Lung (tissue), 12 donors: Measurements from ENCODE around the gene CT47A1. TPM values are rescaled to one million over a fixed set of nuclear protein-coding genes. Genes with fewer than 3 reads are reported as not detected.

Experiments used
- ATAC-seq: fragments of 200-7000 bp; cut with Tn5 transposase; one replicate; pipeline ENCODE4 v1.9.1; 2020; ENCODE audit warnings: moderate number of reproducible peaks; ENCODE audit not compliant: insufficient read depth, low FRiP score
- DNase-seq, 3 donors: peaks; one replicate each; pipeline ENCODE4 v3.0.0-alpha.2; 2013 to 2017
- H3K27ac ChIP-seq, 2 donors: one replicate each; pipeline ENCODE4 v1.5.1; 2013; ENCODE audit warnings: mild to moderate bottlenecking in 2 of 2, moderate library complexity in 2 of 2, control low read depth in 1 of 2, inconsistent platforms in 1 of 2, low read depth in 1 of 2, low read length in 1 of 2
- H3K27me3 ChIP-seq, 3 donors: one replicate each; pipeline ENCODE4 v1.5.1; 2013; ENCODE audit warnings: low read length in 2 of 3; ENCODE audit not compliant: control insufficient read depth in 3 of 3, insufficient read depth in 3 of 3
- H3K36me3 ChIP-seq, 4 donors: one replicate each; pipeline ENCODE4 v1.5.1; 2013; ENCODE audit warnings: low read length in 4 of 4, mild to moderate bottlenecking in 1 of 4, moderate library complexity in 1 of 4; ENCODE audit not compliant: control insufficient read depth in 4 of 4, insufficient read depth in 4 of 4
- H3K4me1 ChIP-seq, 5 donors: one replicate each; pipeline ENCODE4 v1.5.1; 2013; ENCODE audit warnings: low read length in 5 of 5, mild to moderate bottlenecking in 2 of 5, moderate library complexity in 1 of 5; ENCODE audit not compliant: control insufficient read depth in 5 of 5, insufficient read depth in 5 of 5
- H3K4me3 ChIP-seq: one replicate; pipeline ENCODE4 v1.5.1; 2013; ENCODE audit warnings: mild to moderate bottlenecking, control low read depth, moderate library complexity
- H3K9ac ChIP-seq, 2 donors: one replicate each; pipeline ENCODE4 v1.5.1; 2013; ENCODE audit warnings: low read length in 2 of 2, control low read depth in 1 of 2; ENCODE audit not compliant: insufficient read depth in 1 of 2
- H3K9me3 ChIP-seq, 4 donors: one replicate each; pipeline ENCODE4 v1.5.1; 2013; ENCODE audit warnings: low read length in 3 of 4, mild to moderate bottlenecking in 1 of 4, moderate library complexity in 1 of 4; ENCODE audit not compliant: control insufficient read depth in 4 of 4, insufficient read depth in 3 of 4
- CTCF ChIP-seq: IDR thresholded peaks from 2 replicates; pipeline ENCODE4 v1.5.1; 2012; ENCODE audit warnings: mild to moderate bottlenecking; ENCODE audit errors: control extremely low read depth, extremely low read depth
- WGBS, 2 donors: extraction: QIAGEN DNeasy Blood & Tissue Kit; methylation state at CpG; one replicate each; pipeline ENCODE4 v1.1.7; 2013; 5-methylcytosine and 5-hydroxymethylcytosine counted together
- polyA plus RNA-seq, 2 donors: library from polyadenylated mRNA; stranded (reverse); fragments of 200-250 nt; gene quantifications; one replicate each; pipeline ENCODE4 v1.2.1, GENCODE V29; 2013
- total RNA-seq, 2 donors: library from RNA; depleted of rRNA in 1 of 2; stranded (reverse); fragments of >200 nt in 1 of 2; gene quantifications; one replicate each; pipeline ENCODE4 v1.2.1, GENCODE V29; 2014 to 2021
- donor health status: control.
- donor health status: control.
- donor health status: Bipolar disorder and iron deficiency.
- donor health status: healthy.
- donor health status: DM: yes; HTN: yes; CAD: no.

Gene CT47A1
- total and polyA plus RNA-seq, 4 donors, result not detected

- Histone ChIP-seq H3K4me3 (no peak overlapping the region), H3K27ac (no peak overlapping the region), H3K4me1 (no peaks in the 10 kb centered on the region), H3K27me3 (no peaks in the 10 kb centered on the region), H3K9me3 (peaks cover 0 to 9% (median 2%) of the 10 kb centered on the region in 4 donors), H3K36me3 (no peaks in the 10 kb centered on the region), H3K9ac (no peak overlapping the region)
- DNase-seq, result no peak
- 64 to 92% methylated on average over 2 of the region's 2 CpGs for WGBS, 2 donors
- no peak for TF ChIP-seq CTCF
- ATAC-seq, result no peak
These were observed 29.3 kb upstream of the CT47A1 start for GRCh38 chrX:121014826-121015225.

- DNase-seq (no peak), ATAC-seq (no peak)
- no peaks in the 10 kb centered on the region for H3K27me3 ChIP-seq
- H3K9me3 ChIP-seq, result peaks cover 0 to 9% (median 2%) of the 10 kb centered on the region in 4 donors
- H3K4me3 ChIP-seq, result no peak overlapping the region
- no peaks in the 10 kb centered on the region for H3K4me1 ChIP-seq
- H3K9ac ChIP-seq, result no peak overlapping the region
- no peaks in the 10 kb centered on the region for H3K36me3 ChIP-seq
- H3K27ac ChIP-seq, result no peak overlapping the region
- no peak for TF ChIP-seq CTCF
These were observed 28.4 kb upstream of the CT47A1 start for GRCh38 chrX:121013897-121014455.

- H3K9me3 ChIP-seq, result peaks cover 0 to 9% (median 2%) of the 10 kb centered on the region in 4 donors
- H3K27me3 ChIP-seq, result no peaks in the 10 kb centered on the region
- WGBS, 2 donors, result 76 to 87% methylated on average over 7 of the region's 7 CpGs
- no peak overlapping the region for H3K4me3 ChIP-seq
- H3K27ac ChIP-seq, result no peak overlapping the region
- DNase-seq, result no peak
- no peak overlapping the region for H3K9ac ChIP-seq
- H3K4me1 ChIP-seq, result no peaks in the 10 kb centered on the region
- no peak for TF ChIP-seq CTCF
- H3K36me3 ChIP-seq, result no peaks in the 10 kb centered on the region
- ATAC-seq, result no peak
These were observed 25.7 kb upstream of the CT47A1 start for GRCh38 chrX:121011254-121011653.

GRCh38 chrX:121010218-121010617 lies 24.7 kb upstream of the CT47A1 start:
- no peaks in the 10 kb centered on the region for H3K36me3 ChIP-seq

More at GRCh38 chrX:121010218-121010617, 24.7 kb upstream of the CT47A1 start:
- no peaks in the 10 kb centered on the region for H3K27me3 ChIP-seq
- ATAC-seq, result no peak
- no peak overlapping the region for H3K27ac ChIP-seq
- H3K4me3 ChIP-seq, result no peak overlapping the region
- H3K9me3 ChIP-seq, result peaks cover 0 to 9% (median 2%) of the 10 kb centered on the region in 4 donors
- no peaks in the 10 kb centered on the region for H3K4me1 ChIP-seq
- no peak overlapping the region for H3K9ac ChIP-seq
- WGBS, 2 donors, result 64 to 84% methylated on average over 4 of the region's 4 CpGs
- TF ChIP-seq CTCF, result no peak
- no peak for DNase-seq
